Measurements from ENCODE around the gene CYB561D1.
"Not testable (repeated sequence)": the region's sequence is repeated elsewhere in the genome, so short reads cannot be mapped to it uniquely, and the experiment has no call there.

The CYB561D1 gene

GRCh38 chr1:109493805-109494539 is at the start of gene CYB561D1:
CYB561D1 (plus strand) TSS chr1:109494094; CDS start chr1:109494140, 46 bp downstream.
- Histone ChIP-seq H3K9ac (ENCODE audit: low read length) (peak within 1 kb of the TSS; percentile 68), H3K27ac (ENCODE audit: low read depth, low read length) (no peak within 1 kb of the TSS), H3K4me3 (ENCODE audit: low read depth, low read length) (peak within 1 kb of the TSS; percentile 100), H3K36me3 (ENCODE audit: control insufficient read depth, insufficient read depth, low read length) (peaks cover 27% of the 10 kb centered on the region), H3K9me3 (ENCODE audit: control insufficient read depth, insufficient read depth, low read depth, low read length) (no peaks in the 10 kb centered on the region), H3K27me3 (ENCODE audit: control insufficient read depth, insufficient read depth, low read length) (no peaks in the 10 kb centered on the region), H3K4me1 (ENCODE audit: control insufficient read depth, insufficient read depth, low read length) (peaks cover 17% of the 10 kb centered on the region)

GRCh38 chr1:109444346-109444745 is 49.5 kb upstream of the CYB561D1 start:
- H3K4me3 ChIP-seq (ENCODE audit: low read depth, low read length), result no peak overlapping the region
- H3K27me3 ChIP-seq (ENCODE audit: control insufficient read depth, insufficient read depth, low read length), result peaks cover 12% of the 10 kb centered on the region; the same call in 1 of the 2 replicates
- no peaks in the 10 kb centered on the region for H3K9me3 ChIP-seq (ENCODE audit: control insufficient read depth, insufficient read depth, low read depth, low read length)
- H3K9ac ChIP-seq (ENCODE audit: low read length), result no peak overlapping the region
- H3K27ac ChIP-seq (ENCODE audit: low read depth, low read length), result no peak overlapping the region
- H3K4me1 ChIP-seq (ENCODE audit: control insufficient read depth, insufficient read depth, low read length), result no peaks in the 10 kb centered on the region
- H3K36me3 ChIP-seq (ENCODE audit: control insufficient read depth, insufficient read depth, low read length), result no peaks in the 10 kb centered on the region

- not testable (repeated sequence) for H3K27ac ChIP-seq (ENCODE audit: low read depth, low read length); H3K4me3 ChIP-seq (ENCODE audit: low read depth, low read length); H3K9ac ChIP-seq (ENCODE audit: low read length); H3K36me3 ChIP-seq (ENCODE audit: control insufficient read depth, insufficient read depth, low read length); H3K9me3 ChIP-seq (ENCODE audit: control insufficient read depth, insufficient read depth, low read depth, low read length); H3K4me1 ChIP-seq (ENCODE audit: control insufficient read depth, insufficient read depth, low read length)
- H3K27me3 ChIP-seq (ENCODE audit: control insufficient read depth, insufficient read depth, low read length), result peaks cover 12% of the 10 kb centered on the region; the same call in 1 of the 2 replicates
Observed at GRCh38 chr1:109445949-109446695, 47.8 kb upstream of the CYB561D1 start.

GRCh38 chr1:109447524-109447923 is 46.4 kb upstream of the CYB561D1 start:
- Histone ChIP-seq H3K27me3 (ENCODE audit: control insufficient read depth, insufficient read depth, low read length) (peaks cover 6% of the 10 kb centered on the region; the same call in 1 of the 2 replicates), H3K9ac (ENCODE audit: low read length) (no peak overlapping the region), H3K9me3 (ENCODE audit: control insufficient read depth, insufficient read depth, low read depth, low read length) (no peaks in the 10 kb centered on the region), H3K4me3 (ENCODE audit: low read depth, low read length) (no peak overlapping the region), H3K36me3 (ENCODE audit: control insufficient read depth, insufficient read depth, low read length) (no peaks in the 10 kb centered on the region), H3K27ac (ENCODE audit: low read depth, low read length) (no peak overlapping the region), H3K4me1 (ENCODE audit: control insufficient read depth, insufficient read depth, low read length) (no peaks in the 10 kb centered on the region)

GRCh38 chr1:109454497-109455133 is 39.3 kb upstream of the CYB561D1 start:
- Histone ChIP-seq H3K27me3 (ENCODE audit: control insufficient read depth, insufficient read depth, low read length) (no peaks in the 10 kb centered on the region), H3K4me3 (ENCODE audit: low read depth, low read length) (no peak overlapping the region), H3K9me3 (ENCODE audit: control insufficient read depth, insufficient read depth, low read depth, low read length) (peaks cover 13% of the 10 kb centered on the region), H3K4me1 (ENCODE audit: control insufficient read depth, insufficient read depth, low read length) (no peaks in the 10 kb centered on the region), H3K9ac (ENCODE audit: low read length) (no peak overlapping the region), H3K27ac (ENCODE audit: low read depth, low read length) (no peak overlapping the region), H3K36me3 (ENCODE audit: control insufficient read depth, insufficient read depth, low read length) (no peaks in the 10 kb centered on the region)

- Histone ChIP-seq H3K4me3 (ENCODE audit: low read depth, low read length) (no peak overlapping the region), H3K9me3 (ENCODE audit: control insufficient read depth, insufficient read depth, low read depth, low read length) (peaks cover 13% of the 10 kb centered on the region), H3K9ac (ENCODE audit: low read length) (no peak overlapping the region), H3K27ac (ENCODE audit: low read depth, low read length) (no peak overlapping the region), H3K27me3 (ENCODE audit: control insufficient read depth, insufficient read depth, low read length) (peaks cover 5% of the 10 kb centered on the region; the same call in 1 of the 2 replicates), H3K4me1 (ENCODE audit: control insufficient read depth, insufficient read depth, low read length) (no peaks in the 10 kb centered on the region), H3K36me3 (ENCODE audit: control insufficient read depth, insufficient read depth, low read length) (no peaks in the 10 kb centered on the region)
Observed at GRCh38 chr1:109457819-109458218, 36.1 kb upstream of the CYB561D1 start.

- no peaks in the 10 kb centered on the region for H3K36me3 ChIP-seq (ENCODE audit: control insufficient read depth, insufficient read depth, low read length)
- H3K27me3 ChIP-seq (ENCODE audit: control insufficient read depth, insufficient read depth, low read length), result peaks cover 79% of the 10 kb centered on the region
- H3K4me3 ChIP-seq (ENCODE audit: low read depth, low read length), result peak overlapping the region; percentile 80
- no peak overlapping the region for H3K27ac ChIP-seq (ENCODE audit: low read depth, low read length)
- H3K9ac ChIP-seq (ENCODE audit: low read length), result no peak overlapping the region
- H3K4me1 ChIP-seq (ENCODE audit: control insufficient read depth, insufficient read depth, low read length), result peaks cover 20% of the 10 kb centered on the region
- no peaks in the 10 kb centered on the region for H3K9me3 ChIP-seq (ENCODE audit: control insufficient read depth, insufficient read depth, low read depth, low read length)
Observed at GRCh38 chr1:109466125-109466451, 27.8 kb upstream of the CYB561D1 start.

GRCh38 chr1:109466452-109467300 is 27.2 kb upstream of the CYB561D1 start, which contains the start of gene SYPL2:
SYPL2 (plus strand) TSS chr1:109466546; CDS start chr1:109466844, 298 bp downstream.
- H3K9ac ChIP-seq (ENCODE audit: low read length), result peak within 1 kb of the TSS; percentile 38
- peaks cover 80% of the 10 kb centered on the region for H3K27me3 ChIP-seq (ENCODE audit: control insufficient read depth, insufficient read depth, low read length)
- H3K27ac ChIP-seq (ENCODE audit: low read depth, low read length), result no peak within 1 kb of the TSS
- no peaks in the 10 kb centered on the region for H3K36me3 ChIP-seq (ENCODE audit: control insufficient read depth, insufficient read depth, low read length)
- H3K9me3 ChIP-seq (ENCODE audit: control insufficient read depth, insufficient read depth, low read depth, low read length), result no peaks in the 10 kb centered on the region
- peak within 1 kb of the TSS; percentile 80 for H3K4me3 ChIP-seq (ENCODE audit: low read depth, low read length)
- peaks cover 20% of the 10 kb centered on the region for H3K4me1 ChIP-seq (ENCODE audit: control insufficient read depth, insufficient read depth, low read length)

GRCh38 chr1:109467301-109467777 is 26.6 kb upstream of the CYB561D1 start:
- Histone ChIP-seq H3K27me3 (ENCODE audit: control insufficient read depth, insufficient read depth, low read length) (peaks cover 79% of the 10 kb centered on the region), H3K4me3 (ENCODE audit: low read depth, low read length) (peak overlapping the region; percentile 80), H3K9ac (ENCODE audit: low read length) (no peak overlapping the region), H3K4me1 (ENCODE audit: control insufficient read depth, insufficient read depth, low read length) (peaks cover 20% of the 10 kb centered on the region), H3K27ac (ENCODE audit: low read depth, low read length) (no peak overlapping the region), H3K36me3 (ENCODE audit: control insufficient read depth, insufficient read depth, low read length) (no peaks in the 10 kb centered on the region), H3K9me3 (ENCODE audit: control insufficient read depth, insufficient read depth, low read depth, low read length) (no peaks in the 10 kb centered on the region)

GRCh38 chr1:109468061-109468460 is 25.8 kb upstream of the CYB561D1 start:
- H3K36me3 ChIP-seq (ENCODE audit: control insufficient read depth, insufficient read depth, low read length), result no peaks in the 10 kb centered on the region
- H3K9ac ChIP-seq (ENCODE audit: low read length), result no peak overlapping the region
- H3K4me3 ChIP-seq (ENCODE audit: low read depth, low read length), result no peak overlapping the region

More at GRCh38 chr1:109468061-109468460, 25.8 kb upstream of the CYB561D1 start:
- Histone ChIP-seq H3K27me3 (ENCODE audit: control insufficient read depth, insufficient read depth, low read length) (peaks cover 72% of the 10 kb centered on the region), H3K4me1 (ENCODE audit: control insufficient read depth, insufficient read depth, low read length) (peaks cover 20% of the 10 kb centered on the region), H3K27ac (ENCODE audit: low read depth, low read length) (no peak overlapping the region), H3K9me3 (ENCODE audit: control insufficient read depth, insufficient read depth, low read depth, low read length) (no peaks in the 10 kb centered on the region)

Data from HUES6 (cell line).